Subcutaneous abdominal adipose tissue (tissue), 5 donors: ENCODE data around the gene GNA12.
"Not testable (repeated sequence)": the region's sequence is repeated elsewhere in the genome, so short reads cannot be mapped to it uniquely, and the experiment has no call there.

ENCODE experiments used
- H3K27ac ChIP-seq: one replicate; pipeline ENCODE4 v1.7.0; 2013; ENCODE audit warnings: low read depth, mild to moderate bottlenecking, inconsistent platforms, low read length, moderate library complexity
- H3K27me3 ChIP-seq, 5 donors: one replicate each; pipeline ENCODE4 v1.7.0; 2013; ENCODE audit warnings: low read length in 5 of 5, inconsistent platforms in 1 of 5; ENCODE audit not compliant: control insufficient read depth in 5 of 5, insufficient read depth in 4 of 5
- H3K36me3 ChIP-seq, 5 donors: one replicate each; pipeline ENCODE4 v1.7.0; 2013; ENCODE audit warnings: low read length in 5 of 5; ENCODE audit not compliant: control insufficient read depth in 5 of 5, insufficient read depth in 5 of 5
- H3K4me1 ChIP-seq, 5 donors: one replicate each; pipeline ENCODE4 v1.7.0; 2013; ENCODE audit warnings: low read length in 5 of 5, mild to moderate bottlenecking in 3 of 5, moderate library complexity in 1 of 5; ENCODE audit not compliant: control insufficient read depth in 5 of 5, insufficient read depth in 5 of 5
- H3K4me3 ChIP-seq, 5 donors: one replicate each; pipeline ENCODE4 v1.7.0; 2013; ENCODE audit warnings: low read length in 5 of 5, low read depth in 1 of 5
- H3K9ac ChIP-seq, 5 donors: one replicate each; pipeline ENCODE4 v1.7.0; 2013; ENCODE audit warnings: low read length in 5 of 5, mild to moderate bottlenecking in 4 of 5, moderate library complexity in 3 of 5
- H3K9me3 ChIP-seq, 5 donors: one replicate each; pipeline ENCODE4 v1.7.0; 2013; ENCODE audit warnings: low read length in 5 of 5; ENCODE audit not compliant: control insufficient read depth in 5 of 5
- donor health status: healthy.
- donor health status: healthy.
- donor health status: healthy.
- donor health status: healthy.
- donor health status: healthy.

Gene GNA12

DNA sequence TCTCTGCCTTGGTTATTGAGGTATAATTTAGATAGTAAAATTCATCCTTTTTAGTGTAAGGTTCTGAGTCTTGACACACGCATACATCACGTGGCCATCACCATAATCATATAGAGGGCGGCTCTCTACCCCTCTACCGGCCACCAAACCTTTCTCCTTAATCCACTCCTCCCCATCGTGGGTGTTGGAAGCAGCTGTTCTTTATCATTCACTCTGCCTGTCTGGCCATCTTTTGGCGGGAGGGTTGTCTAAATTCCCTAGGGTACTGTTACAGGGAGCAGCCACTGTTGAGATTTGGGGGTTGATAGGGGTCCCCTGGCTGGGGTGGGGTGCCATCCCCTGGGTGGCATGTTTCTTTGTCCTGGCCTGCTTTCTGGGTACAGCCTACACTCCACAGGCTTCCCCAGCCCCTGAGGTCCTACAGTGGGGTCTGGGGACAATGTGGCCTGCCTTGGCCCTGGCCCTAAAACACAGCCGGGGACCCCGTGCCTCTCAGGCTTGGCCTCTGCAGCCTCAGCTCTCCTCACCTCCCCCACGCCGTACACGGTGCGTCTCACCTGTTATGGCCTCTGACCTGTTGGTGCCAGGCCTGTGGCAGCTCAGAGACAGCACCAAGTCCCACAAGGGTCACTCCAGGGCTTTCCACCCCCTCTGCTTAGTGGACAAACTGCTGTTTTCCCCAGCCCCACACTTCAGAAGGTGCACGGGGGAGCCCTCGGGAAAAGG lies 138.6 kb downstream of the GNA12 start:
- H3K36me3 ChIP-seq: no peaks in the 10 kb centered on the region
- peaks cover 0 to 25% (median 22%) of the 10 kb centered on the region in 5 donors for H3K4me1 ChIP-seq
- no peak overlapping the region for H3K9ac ChIP-seq
- no peak overlapping the region for H3K27ac ChIP-seq
- no peaks in the 10 kb centered on the region for H3K9me3 ChIP-seq
- H3K4me3 ChIP-seq: no peak overlapping the region
- H3K27me3 ChIP-seq: peaks cover 0 to 12% (median 0%) of the 10 kb centered on the region in 5 donors

DNA sequence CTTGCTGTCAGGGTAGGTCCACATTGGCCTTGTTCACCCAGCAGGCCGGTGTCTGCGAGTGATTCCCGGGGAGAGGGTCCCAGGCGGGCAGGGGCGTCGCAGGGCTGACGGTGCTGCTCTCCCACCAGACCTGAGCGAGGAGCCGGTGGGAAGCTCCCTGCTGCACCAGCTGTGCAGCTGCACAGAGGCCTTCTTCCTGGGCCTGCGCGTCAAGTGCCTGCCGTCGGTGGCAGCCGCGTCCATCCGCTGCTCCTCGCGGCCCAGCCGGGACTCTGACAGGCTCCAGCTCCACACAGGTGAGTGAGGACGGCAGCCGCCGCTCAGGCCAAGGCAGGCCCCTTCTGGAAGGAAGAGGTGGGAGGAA lies 141.5 kb downstream of the GNA12 start:
- H3K36me3 ChIP-seq: no peaks in the 10 kb centered on the region
- H3K4me3 ChIP-seq: no peak overlapping the region
- no peaks in the 10 kb centered on the region for H3K9me3 ChIP-seq
- H3K27ac ChIP-seq: no peak overlapping the region
- H3K27me3 ChIP-seq: peaks cover 0 to 5% (median 4%) of the 10 kb centered on the region in 5 donors
- peaks cover 0 to 12% (median 11%) of the 10 kb centered on the region in 5 donors for H3K4me1 ChIP-seq
- no peak overlapping the region for H3K9ac ChIP-seq

DNA sequence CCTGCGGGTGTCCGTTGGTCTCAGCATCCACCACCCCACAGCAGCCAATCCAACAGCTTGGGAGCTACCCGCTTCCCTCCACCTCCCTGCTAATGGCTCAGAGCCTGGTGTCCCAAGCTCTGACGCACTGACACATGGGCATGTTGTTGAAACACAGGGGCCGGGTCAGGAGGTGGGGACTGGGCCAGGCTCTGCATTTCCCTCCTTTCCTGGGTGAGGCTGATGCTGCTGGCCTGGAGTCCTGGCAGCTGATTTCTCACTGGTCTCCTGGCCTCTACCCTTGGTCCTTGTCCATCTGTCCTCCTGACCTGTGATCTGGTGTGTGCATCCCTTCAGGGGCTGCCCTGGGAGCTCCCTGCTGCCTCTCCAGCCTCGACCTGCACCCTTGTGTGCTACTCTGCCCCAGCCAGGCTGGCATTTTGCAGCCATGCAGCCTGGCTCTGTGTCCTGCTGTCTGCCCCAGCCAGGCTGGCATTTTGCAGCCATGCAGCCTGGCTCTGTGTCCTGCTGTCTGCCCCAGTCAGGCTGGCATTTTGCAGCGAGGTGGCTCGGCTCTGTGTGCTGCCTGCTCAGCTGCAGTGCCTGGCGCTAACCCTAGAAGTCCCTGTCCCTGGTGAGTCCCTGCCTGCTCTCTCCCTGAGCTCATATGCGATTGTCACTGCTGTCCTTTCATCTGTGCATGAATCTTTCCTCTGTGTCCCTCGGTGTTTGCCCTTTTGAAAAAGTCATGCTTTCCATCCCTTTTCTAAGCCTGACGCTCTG lies 142.1 kb downstream of the GNA12 start:
- H3K36me3 ChIP-seq: no peaks in the 10 kb centered on the region
- H3K9ac ChIP-seq: no peak overlapping the region
- no peak overlapping the region for H3K27ac ChIP-seq
- no peak overlapping the region for H3K4me3 ChIP-seq
- H3K4me1 ChIP-seq: peaks cover 0 to 12% (median 11%) of the 10 kb centered on the region in 5 donors
- H3K27me3 ChIP-seq: peaks cover 0 to 5% (median 4%) of the 10 kb centered on the region in 5 donors
- H3K9me3 ChIP-seq: no peaks in the 10 kb centered on the region

DNA sequence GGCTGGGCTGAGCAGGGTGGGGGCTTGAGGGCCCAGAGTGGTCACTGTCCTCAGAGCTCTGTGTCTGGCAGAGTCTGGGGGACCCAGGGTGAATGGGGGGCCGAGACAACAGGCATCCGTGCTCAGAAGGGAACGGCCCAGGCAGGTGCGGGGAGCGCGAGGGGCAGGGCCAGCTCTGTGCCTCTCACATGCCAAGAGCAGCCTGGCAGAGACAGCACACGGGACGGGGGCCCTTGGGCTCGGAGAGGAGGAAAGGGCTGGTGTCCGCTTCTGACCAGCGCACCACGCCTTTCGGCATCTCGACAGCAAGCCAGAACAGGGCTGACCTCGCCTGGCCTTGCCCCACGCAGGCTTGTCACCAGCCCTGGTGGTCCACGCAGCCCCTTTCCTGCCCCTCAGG lies 142.7 kb downstream of the GNA12 start:
- Histone ChIP-seq H3K9ac (no peak overlapping the region), H3K36me3 (no peaks in the 10 kb centered on the region), H3K4me3 (no peak overlapping the region), H3K27ac (no peak overlapping the region), H3K9me3 (no peaks in the 10 kb centered on the region), H3K4me1 (peaks cover 0 to 12% (median 11%) of the 10 kb centered on the region in 5 donors), H3K27me3 (peaks cover 0 to 5% (median 4%) of the 10 kb centered on the region in 5 donors)

DNA sequence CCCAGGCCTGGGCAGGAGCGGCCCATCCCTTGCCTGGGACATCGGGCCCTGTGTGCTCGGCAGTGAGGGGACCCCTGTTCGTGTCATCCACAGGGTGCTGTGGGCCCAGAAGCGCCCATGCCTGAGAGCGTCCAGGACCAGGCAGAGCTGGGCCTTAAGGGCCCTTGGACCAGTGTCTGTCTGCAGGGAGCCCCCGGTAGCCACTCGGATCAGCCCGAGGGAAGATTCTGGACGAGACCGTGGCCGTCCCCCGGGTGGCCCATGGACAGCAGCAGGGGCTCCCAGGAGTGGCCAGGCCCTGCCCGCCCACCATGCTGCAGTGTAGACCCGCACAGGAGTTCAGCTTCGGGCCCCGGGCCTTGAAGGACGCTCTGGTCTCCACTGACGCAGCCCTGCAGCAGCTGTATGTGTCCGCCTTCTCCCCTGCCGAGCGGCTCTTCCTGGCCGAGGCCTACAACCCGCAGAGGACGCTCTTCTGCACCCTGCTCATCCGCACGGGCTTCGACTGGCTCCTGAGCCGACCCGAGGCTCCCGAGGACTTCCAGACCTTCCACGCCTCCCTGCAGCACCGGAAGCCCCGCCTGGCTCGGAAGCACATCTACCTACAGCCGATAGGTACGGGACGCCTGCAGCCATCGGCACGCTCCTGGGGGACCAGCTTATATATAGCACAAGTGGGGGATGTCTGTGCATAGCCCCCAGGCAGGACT lies 143.8 kb downstream of the GNA12 start:
- H3K9ac ChIP-seq: no peak overlapping the region
- no peak overlapping the region for H3K4me3 ChIP-seq
- peaks cover 0 to 5% (median 4%) of the 10 kb centered on the region in 5 donors for H3K27me3 ChIP-seq
- no peaks in the 10 kb centered on the region for H3K9me3 ChIP-seq
- no peak overlapping the region for H3K27ac ChIP-seq
- no peaks in the 10 kb centered on the region for H3K36me3 ChIP-seq
- peaks cover 0 to 12% (median 11%) of the 10 kb centered on the region in 5 donors for H3K4me1 ChIP-seq

DNA sequence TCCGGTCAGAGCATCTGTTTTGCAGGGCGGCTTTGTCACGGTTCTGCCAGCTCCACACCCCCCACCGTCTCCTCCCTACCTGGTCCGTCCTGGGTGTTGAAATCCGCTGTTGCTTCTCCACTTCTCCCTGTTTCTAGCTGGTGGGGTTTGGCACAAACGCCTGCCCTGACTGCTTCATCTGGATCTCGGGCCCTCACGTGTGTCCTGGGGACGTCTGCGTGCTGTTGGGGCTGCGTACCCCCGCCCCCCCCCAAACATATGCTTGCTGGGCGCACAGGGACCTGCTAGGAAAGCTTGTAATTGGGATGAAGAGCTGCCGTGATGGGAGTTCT lies 144.9 kb downstream of the GNA12 start:
- Histone ChIP-seq H3K4me3 (no peak overlapping the region), H3K27ac (no peak overlapping the region), H3K9me3 (no peaks in the 10 kb centered on the region), H3K27me3 (peaks cover 0 to 5% (median 4%) of the 10 kb centered on the region in 5 donors), H3K36me3 (no peaks in the 10 kb centered on the region), H3K4me1 (peaks cover 0 to 12% (median 11%) of the 10 kb centered on the region in 5 donors), H3K9ac (no peak overlapping the region)

DNA sequence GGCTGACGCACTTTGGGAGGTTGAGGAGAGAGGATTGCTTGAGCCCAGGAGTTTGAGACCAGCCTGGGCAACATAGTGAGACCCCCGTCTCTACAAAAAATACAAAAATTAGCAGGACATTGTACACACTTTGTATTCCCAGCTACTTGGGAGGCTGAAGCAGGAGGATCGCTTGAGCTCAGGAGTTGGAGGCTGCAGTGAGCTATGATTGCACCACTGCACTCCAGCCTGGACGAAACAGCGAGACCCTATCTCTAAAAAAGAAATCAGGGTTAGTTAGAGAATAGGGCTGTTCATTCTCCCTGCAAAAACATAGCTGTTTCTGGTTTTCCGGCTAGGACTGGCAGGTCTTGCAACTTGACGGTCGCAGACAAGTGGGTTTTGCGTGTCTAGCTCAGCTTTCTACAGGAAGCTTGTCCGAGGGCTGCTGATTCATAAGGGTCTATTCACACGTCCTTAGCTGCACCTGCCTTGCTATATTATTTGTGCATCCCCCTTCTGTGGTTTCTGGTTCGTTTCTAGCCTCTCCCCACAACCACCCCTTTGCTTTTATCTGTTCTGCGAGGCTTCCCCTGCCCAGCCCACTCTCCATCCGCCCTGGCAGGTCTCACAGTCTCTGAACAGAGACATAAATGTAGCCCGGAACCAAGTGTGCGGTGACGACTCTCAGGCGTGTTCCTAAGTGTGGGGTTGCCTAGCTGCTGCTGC lies 145.4 kb downstream of the GNA12 start:
- Histone ChIP-seq H3K4me1 (peaks cover 0 to 17% (median 16%) of the 10 kb centered on the region in 5 donors), H3K36me3 (no peaks in the 10 kb centered on the region), H3K27me3 (peaks cover 0 to 5% (median 4%) of the 10 kb centered on the region in 5 donors), H3K27ac (no peak overlapping the region), H3K4me3 (no peak overlapping the region), H3K9me3 (no peaks in the 10 kb centered on the region), H3K9ac (no peak overlapping the region)

DNA sequence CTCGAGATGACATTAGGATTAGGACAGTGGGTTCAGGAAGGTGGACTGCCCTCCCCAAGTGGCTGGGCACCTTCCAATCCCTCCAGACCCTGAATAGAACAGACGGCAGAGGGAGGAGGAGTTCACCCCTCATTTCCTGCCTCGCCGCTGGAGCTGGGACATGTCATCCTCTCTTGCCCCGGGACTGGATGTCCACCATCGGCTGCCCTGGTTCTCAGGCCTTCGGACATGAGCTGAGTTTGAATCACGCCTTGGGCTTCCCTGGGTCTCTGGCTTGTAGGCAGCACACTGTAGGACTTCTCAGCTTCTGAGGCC lies 150.0 kb downstream of the GNA12 start:
- Histone ChIP-seq H3K27me3 (peaks cover 6 to 14% (median 9%) of the 10 kb centered on the region in 5 donors), H3K4me1 (peaks cover 0 to 19% (median 15%) of the 10 kb centered on the region in 5 donors)
- not testable (repeated sequence) for H3K36me3 ChIP-seq, H3K9me3 ChIP-seq, H3K4me3 ChIP-seq, H3K27ac ChIP-seq, H3K9ac ChIP-seq

DNA sequence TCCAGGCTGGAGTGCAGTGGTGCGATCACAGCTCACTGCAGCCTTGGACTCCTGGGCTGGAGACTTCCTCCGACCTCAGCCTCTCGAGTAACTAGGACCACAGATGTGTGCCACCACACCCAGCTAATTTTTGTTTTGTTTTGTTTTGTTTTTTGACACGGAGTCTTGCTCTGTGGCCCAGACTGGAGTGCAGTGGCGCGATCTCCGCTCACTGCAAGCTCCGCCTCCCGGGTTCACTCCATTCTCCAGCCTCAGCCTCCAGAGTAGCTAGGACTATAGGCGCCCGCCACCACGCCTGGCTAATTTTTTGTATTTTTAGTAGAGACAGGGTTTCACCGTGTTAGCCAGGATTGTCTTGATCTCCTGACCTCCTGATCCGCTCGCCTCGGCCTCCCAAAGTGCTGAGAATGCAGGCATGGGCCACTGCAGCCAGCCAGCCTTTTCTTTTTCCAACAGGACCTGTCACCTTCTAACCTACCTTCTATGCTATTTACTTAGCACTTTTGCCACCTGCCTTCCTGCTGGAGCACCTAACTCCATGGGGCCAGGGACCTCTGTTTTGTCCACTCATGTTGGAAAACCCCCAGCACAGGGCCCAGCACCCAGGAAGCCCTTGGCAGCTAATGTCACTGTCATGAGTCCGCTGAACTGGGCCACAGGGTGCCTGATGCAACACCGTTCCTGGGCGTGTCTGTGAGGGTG lies 150.5 kb downstream of the GNA12 start:
- peaks cover 9 to 16% (median 13%) of the 10 kb centered on the region in 5 donors for H3K27me3 ChIP-seq
- H3K9ac ChIP-seq, H3K4me3 ChIP-seq, H3K27ac ChIP-seq, H3K36me3 ChIP-seq, H3K9me3 ChIP-seq: not testable (repeated sequence)
- peaks cover 0 to 24% (median 20%) of the 10 kb centered on the region in 5 donors for H3K4me1 ChIP-seq
